GM12892 (cell line): ENCODE measurements around the gene ZEB1.
A peak's percentile ranks its signal among the peaks of the same experiment; 100 is the strongest.

Experiments
- DNase-seq: peaks from one replicate; pipeline ENCODE4 v3.0.0; 2011; ENCODE audit not compliant: insufficient read length
- FAIRE-seq: peaks from 2 replicates; lab custom pipeline; 2011; peaks lifted over from hg19 to GRCh38; lab: Jason Lieb, UNC
- POLR2A ChIP-seq: IDR thresholded peaks from 2 replicates; pipeline ENCODE4 v1.6.1; 2011; ENCODE audit warnings: low read depth, low read length, control low read depth
- POLR2AphosphoS5 ChIP-seq: IDR thresholded peaks from 2 replicates; pipeline ENCODE4 v1.6.1; 2011; ENCODE audit warnings: low read depth, low read length, control low read depth
- TAF1 ChIP-seq: IDR thresholded peaks from 2 replicates; pipeline ENCODE4 v1.6.1; 2011; ENCODE audit warnings: low read depth, mild to moderate bottlenecking, control low read depth, low read length, borderline replicate concordance

Gene ZEB1

DNA sequence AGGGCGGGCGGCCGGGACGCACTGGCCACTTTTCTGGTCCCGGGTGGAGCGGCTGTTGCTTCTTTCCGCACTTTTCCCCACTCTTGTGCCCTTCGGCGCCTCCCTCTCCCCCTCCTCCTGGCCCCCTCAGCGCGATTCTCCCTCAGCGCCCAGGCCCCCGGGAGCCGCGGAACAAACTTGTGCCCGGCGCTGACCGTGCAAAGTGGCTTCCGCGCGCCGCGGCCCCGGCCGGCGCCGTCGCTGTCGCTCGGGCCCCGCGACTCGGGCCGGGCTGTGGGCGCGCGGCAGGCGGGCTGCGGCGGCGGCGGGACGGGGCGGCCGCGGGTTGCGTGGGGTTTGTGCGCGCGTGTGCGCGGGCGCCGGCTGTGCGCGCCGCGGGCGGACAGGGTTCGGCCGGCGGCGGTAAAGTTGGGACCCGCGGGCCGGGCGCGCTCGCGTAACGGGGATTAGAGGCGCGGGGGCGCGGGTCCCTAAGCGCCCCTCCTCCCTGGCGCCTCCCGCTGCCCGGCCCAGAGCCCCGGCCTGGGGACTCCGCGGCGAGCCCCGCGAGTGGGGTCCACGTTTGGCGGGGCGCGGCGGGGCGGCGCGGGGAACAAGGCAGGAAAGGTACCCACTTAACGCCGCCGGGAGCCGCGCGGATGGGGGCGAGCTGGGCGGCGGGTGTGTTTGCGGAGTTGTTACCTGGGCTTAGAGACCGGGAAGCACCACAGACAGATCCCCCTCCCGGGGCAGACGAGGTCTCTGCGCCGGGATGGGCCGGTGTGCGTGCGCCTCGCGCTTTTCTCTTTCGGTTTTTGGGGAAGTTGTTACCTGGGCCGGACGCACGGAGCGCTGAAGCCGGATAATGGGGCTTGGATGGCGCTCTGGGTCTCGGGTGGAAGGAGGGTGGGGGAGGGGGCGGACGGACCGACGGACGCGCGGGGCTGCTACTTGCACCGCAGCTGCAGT is 860 bp downstream of the ZEB1 start:
- FAIRE-seq, result no peak
- no peak; the same call in 1 of the 2 replicates for TF ChIP-seq POLR2AphosphoS5
- no peak; the same call in 1 of the 2 replicates for TF ChIP-seq POLR2A
- no peak for TF ChIP-seq TAF1
- peak; percentile 31 for DNase-seq

DNA sequence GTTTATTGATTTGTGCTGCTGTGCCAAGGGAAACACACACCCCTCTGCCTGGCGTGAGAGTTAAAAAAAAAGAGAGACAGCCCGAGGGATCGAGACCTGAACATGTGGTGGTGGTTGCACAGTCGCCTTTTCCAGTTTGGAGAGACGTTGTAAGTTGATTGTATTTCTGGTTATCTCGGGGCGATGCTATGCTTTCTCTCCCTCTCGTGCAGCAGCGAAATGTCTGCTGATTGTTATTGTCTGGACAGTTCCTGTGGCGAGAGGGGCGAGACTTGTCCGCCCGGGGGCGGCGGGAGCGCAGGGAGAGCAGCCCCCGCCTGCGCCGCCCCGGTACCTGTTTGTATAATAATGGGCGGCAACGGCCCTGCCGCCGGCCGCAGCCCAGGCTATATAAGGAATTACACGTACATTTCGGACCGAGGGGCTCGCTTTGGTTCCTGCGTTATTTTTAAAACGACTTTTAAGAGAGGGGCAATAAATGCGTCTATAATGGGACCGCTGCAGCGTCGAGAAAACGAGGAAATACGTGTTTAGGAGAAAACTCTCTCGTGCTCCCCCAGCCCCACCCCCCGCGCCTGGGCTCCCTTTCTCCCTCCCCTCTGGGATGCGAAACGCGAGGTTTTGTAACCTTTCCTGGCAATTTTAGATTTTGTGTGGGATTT is 1.7 kb downstream of the ZEB1 start:
- DNase-seq (peak; percentile 16), FAIRE-seq (peak; percentile 88)

DNA sequence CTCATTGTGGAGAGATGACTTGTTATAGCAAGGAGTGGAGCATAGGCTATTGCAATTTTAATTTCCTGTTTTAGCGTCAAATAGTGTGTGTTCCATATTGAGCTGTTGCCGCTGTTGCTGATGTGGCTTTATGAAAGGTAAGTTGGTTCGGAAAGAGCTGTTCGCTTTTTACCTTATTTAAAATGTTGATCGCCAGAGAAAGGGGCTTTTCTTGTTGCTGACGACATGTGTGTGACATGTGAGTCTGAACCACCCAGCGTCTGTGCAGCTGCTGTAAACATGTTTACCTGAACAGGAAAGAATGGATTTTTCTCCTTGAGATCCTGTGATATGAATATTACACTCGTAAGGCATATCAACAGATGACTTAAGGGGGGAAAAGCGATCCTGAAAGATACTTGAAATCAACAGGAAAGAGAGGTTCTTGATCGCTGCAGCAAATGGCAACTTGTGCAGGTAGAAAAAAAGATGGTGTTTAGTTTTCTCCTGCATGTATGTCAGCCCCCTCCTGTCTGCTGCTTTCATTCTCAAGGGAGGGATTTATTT is 2.5 kb downstream of the ZEB1 start:
- DNase-seq (no peak), FAIRE-seq (peak; percentile 84)
- no peak for TF ChIP-seq POLR2A
- TF ChIP-seq TAF1, result no peak
- TF ChIP-seq POLR2AphosphoS5, result no peak

More for the DNA sequence above, 1.7 kb downstream of the ZEB1 start:
- no peak; the same call in 1 of the 2 replicates for TF ChIP-seq POLR2AphosphoS5
- TF ChIP-seq TAF1, result no peak
- no peak; the same call in 1 of the 2 replicates for TF ChIP-seq POLR2A

DNA sequence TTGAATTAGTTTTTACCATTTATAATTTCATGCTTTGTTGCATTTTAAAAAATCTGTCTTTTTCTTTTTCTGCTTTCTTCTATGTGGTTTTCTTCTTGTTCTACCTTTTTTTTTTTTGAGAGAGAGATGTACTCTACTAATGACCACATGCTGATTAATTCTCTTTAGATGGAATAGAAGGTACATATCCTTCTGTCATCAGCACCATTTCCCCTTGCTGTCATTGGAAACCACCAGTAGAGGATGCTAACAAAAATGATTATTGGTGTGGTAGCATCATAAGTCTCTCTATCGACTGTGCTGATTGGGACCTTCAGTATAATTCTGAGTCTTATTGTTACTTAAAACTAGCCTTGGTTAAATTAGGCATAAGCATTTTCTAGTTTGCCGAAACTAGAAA is 3.6 kb downstream of the ZEB1 start:
- TF ChIP-seq TAF1 (no peak), POLR2AphosphoS5 (no peak), POLR2A (no peak)
- DNase-seq (no peak), FAIRE-seq (peak; percentile 90)

DNA sequence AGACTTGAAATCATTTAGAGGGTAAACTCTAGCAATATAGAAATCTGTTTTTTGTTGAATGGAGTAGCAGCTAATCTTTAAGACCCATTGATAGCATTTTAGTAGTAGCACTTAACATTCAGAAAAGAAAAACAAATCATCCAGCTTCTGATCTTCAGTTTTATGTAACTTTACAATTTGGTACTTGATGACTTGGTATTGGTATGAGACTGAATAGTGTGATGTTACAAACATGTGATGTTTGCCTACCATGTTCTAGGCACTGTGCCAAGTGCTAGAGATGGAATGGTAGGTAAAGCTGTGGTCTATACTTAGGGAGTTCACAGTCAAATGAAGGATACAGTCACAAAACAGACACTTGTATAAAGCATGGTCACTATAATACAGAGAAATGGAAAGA is 21.3 kb downstream of the ZEB1 start:
- no peak for DNase-seq
- peak; percentile 17 for FAIRE-seq
- TF ChIP-seq POLR2A (no peak), TAF1 (no peak), POLR2AphosphoS5 (no peak)

DNA sequence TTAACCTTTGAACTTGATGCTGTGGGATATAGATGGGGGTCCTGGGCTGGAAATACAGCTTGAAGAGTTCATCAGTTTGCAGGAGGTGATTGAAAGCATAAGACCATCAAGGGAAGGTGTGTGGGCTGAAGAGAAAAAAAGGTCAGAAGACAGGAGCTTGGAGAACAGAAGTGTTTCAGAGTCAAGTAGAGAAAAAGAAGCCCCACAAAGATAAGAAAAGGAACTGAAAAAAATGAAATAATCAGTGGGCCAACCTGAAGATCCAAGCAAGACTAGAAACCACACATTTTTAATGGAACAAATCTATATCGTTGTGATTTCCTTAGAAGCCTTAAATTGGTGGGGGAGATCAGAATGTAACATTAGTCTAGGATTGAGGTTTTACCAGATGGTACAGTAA is 22.5 kb downstream of the ZEB1 start:
- DNase-seq (no peak), FAIRE-seq (no peak)
- TF ChIP-seq POLR2AphosphoS5 (0 out of 2 replicates have a peak, but pooled peaks have one; percentile 18), TAF1 (no peak)

DNA sequence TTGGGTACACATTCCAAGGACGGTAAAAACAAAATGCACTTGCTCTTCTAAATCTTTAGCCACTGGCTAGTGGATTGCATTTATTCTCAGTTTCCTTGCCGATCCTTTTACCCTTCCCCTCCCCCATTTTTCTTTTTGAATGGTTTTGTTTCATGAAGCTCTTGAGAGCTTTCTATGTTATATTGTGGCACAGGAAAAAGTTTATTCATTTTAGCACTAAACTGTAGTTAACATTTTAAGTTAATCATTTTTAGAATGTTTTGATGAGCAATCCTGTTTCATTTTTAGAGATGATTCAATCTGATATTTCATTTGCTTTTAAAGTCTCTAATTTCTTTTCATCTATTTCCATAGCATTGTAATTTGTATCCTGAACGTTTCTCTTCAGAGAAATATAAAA is 24.0 kb downstream of the ZEB1 start:
- no peak for FAIRE-seq
- no peak for DNase-seq
- TF ChIP-seq POLR2AphosphoS5 (no peak), TAF1 (no peak), POLR2A (no peak)

DNA sequence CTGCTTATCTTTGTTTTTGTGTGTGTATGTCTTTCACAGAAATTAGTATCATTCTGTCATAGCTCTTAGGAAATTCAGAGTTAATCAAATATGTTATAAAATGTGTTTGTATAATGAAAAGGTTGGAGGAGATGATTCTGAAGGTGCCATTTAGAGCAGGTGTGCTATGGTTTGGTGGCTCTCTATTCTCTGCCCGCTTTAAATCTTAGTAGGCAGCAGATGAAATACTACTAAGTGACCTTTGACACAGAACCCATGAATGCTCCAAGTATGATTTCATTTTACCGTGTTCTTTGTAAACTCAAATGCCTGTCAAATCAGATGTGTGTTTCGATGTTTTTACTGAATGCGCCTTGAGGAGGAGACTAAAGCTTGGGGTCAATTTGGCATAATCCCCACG is 24.5 kb downstream of the ZEB1 start:
- TF ChIP-seq POLR2AphosphoS5 (no peak), POLR2A (no peak), TAF1 (no peak)
- DNase-seq (no peak), FAIRE-seq (peak; percentile 50)

DNA sequence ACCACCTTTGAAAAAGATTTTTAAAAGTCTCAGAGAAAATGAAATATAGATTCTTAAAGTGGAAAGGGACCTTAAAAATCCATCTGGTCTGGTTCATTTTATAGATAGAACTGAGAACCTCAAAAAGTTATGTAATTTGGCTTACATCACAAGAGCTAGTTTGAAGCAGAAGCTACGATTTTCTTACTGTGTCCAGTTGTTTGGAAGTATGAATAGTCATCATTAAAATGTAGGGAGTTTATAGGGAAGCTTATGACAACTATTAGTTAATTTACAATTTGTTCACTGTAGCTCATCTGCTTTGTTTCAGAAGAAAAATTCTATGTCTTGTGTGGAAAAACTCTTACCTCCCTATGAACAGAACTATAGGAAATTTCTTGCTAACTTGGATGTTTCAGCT is 26.9 kb downstream of the ZEB1 start:
- no peak for TF ChIP-seq POLR2A
- no peak for TF ChIP-seq POLR2AphosphoS5
- TF ChIP-seq TAF1, result no peak
- FAIRE-seq (no peak), DNase-seq (no peak)

DNA sequence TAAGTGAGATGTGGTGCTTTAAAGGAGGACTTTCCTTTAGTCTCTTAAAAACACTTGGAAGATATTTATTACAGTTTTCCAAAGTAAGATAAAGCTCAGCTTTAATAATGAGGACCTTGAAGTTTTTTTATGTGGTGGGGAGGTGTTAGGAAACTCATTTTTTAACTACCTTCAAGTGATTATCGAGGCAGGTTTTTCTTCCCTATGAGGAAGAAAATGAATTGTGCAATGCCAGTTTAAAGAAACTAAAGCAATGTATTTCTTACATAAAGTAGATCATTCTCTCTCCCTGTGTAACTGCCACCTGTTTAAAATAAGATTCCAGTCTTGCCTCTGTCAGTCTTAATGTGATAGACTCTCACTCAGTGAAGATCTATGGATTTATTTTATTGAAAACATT is 27.9 kb downstream of the ZEB1 start:
- FAIRE-seq (no peak), DNase-seq (no peak)
- no peak for TF ChIP-seq POLR2A
- TF ChIP-seq POLR2AphosphoS5, result no peak
- TF ChIP-seq TAF1, result no peak

DNA sequence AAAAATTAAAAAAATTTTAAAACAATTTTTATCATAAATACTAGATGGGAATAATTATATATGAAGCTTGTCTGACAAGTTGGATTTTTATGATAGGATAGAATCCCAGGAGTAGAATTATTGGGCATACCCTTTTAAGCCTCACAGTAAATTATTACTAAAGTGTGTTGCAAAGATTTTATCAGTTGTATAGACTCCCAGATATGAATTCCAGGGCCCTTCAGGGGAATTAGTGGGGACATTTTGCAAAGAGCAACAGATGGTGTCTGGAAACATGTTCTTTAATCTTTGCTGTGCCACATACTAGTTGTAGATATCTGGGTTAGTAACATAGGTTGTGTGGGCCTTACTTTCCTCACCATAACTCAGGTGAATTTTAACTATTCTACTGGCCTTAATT is 28.7 kb downstream of the ZEB1 start:
- DNase-seq (no peak), FAIRE-seq (no peak)
- TF ChIP-seq POLR2AphosphoS5 (no peak), POLR2A (no peak), TAF1 (no peak)
